DND-41 (cell line): Measurements from ENCODE around the gene ZDHHC13.
"Not testable (repeated sequence)": the region's sequence is repeated elsewhere in the genome, so short reads cannot be mapped to it uniquely, and the experiment has no call there.

Experiments used
- ATAC-seq: fragments of 200-7000 bp; cut with Tn5 transposase; 3 replicates; pipeline ENCODE4 v1.9.1; 2021; ENCODE audit warnings: low read depth; ENCODE audit not compliant: insufficient read depth
- DNase-seq: peaks from one replicate; pipeline ENCODE4 v3.0.0-alpha.2; 2020
- H2AFZ ChIP-seq: 2 replicates; pipeline ENCODE4 v1.6.0; 2012; ENCODE audit warnings: low read depth, low read length
- H3K27ac ChIP-seq: 2 replicates; pipeline ENCODE4 v1.5.1; 2012; ENCODE audit warnings: low read length, inconsistent platforms
- H3K27me3 ChIP-seq: fragments of 200-600 bp; sonication (generic); 2 replicates; pipeline ENCODE4 v1.6.0; 2012; ENCODE audit warnings: low read length, mild to moderate bottlenecking, inconsistent platforms; ENCODE audit not compliant: insufficient read depth, poor library complexity
- H3K36me3 ChIP-seq: 2 replicates; pipeline ENCODE4 v1.5.1; 2012; ENCODE audit warnings: low read length, inconsistent platforms; ENCODE audit not compliant: insufficient read depth
- H3K4me1 ChIP-seq: 2 replicates; pipeline ENCODE4 v1.5.1; 2012; ENCODE audit warnings: mild to moderate bottlenecking, low read length; ENCODE audit not compliant: insufficient read depth
- H3K4me2 ChIP-seq: 2 replicates; pipeline ENCODE4 v1.6.0; 2012; ENCODE audit warnings: mild to moderate bottlenecking, moderate library complexity, low read length, inconsistent platforms; ENCODE audit not compliant: insufficient read depth
- H3K4me3 ChIP-seq, 2 experiments: fragments of 200-600 bp in 1 of 2; shearing (Covaris generic) in 1 of 2; 2 replicates each; pipeline ENCODE4 v1.5.1; 2012 to 2016; ENCODE audit warnings: inconsistent platforms in 2 of 2, low read length in 2 of 2, mild to moderate bottlenecking in 2 of 2, low read depth in 1 of 2, moderate library complexity in 1 of 2
- H3K79me2 ChIP-seq: 2 replicates; pipeline ENCODE4 v1.6.0; 2012; ENCODE audit warnings: low read length, inconsistent platforms; ENCODE audit not compliant: insufficient read depth
- H3K9ac ChIP-seq: 2 replicates; pipeline ENCODE4 v1.6.0; 2012; ENCODE audit warnings: low read depth, mild to moderate bottlenecking, inconsistent platforms, low read length, moderate library complexity
- H3K9me3 ChIP-seq: 2 replicates; pipeline ENCODE4 v1.5.1; 2012; ENCODE audit warnings: low read length, moderate library complexity, mild to moderate bottlenecking, inconsistent platforms; ENCODE audit not compliant: insufficient read depth, severe bottlenecking
- H4K20me1 ChIP-seq: 2 replicates; pipeline ENCODE4 v1.6.0; 2012; ENCODE audit warnings: low read length; ENCODE audit not compliant: insufficient read depth
- EZH2 ChIP-seq: IDR thresholded peaks from 3 replicates; pipeline ENCODE4 v1.6.1; 2012; ENCODE audit warnings: borderline replicate concordance, low read depth, mild to moderate bottlenecking, moderate library complexity, low read length, inconsistent platforms; ENCODE audit not compliant: severe bottlenecking
- TF ChIP-seq, protein P1 (sequence below): IDR thresholded peaks from 2 replicates; pipeline ENCODE4 v1.5.1; 2012; ENCODE audit warnings: borderline replicate concordance, low read length, moderate library complexity, mild to moderate bottlenecking; ENCODE audit not compliant: poor library complexity, severe bottlenecking; ENCODE audit errors: extremely low read depth

The ZDHHC13 gene

DNA sequence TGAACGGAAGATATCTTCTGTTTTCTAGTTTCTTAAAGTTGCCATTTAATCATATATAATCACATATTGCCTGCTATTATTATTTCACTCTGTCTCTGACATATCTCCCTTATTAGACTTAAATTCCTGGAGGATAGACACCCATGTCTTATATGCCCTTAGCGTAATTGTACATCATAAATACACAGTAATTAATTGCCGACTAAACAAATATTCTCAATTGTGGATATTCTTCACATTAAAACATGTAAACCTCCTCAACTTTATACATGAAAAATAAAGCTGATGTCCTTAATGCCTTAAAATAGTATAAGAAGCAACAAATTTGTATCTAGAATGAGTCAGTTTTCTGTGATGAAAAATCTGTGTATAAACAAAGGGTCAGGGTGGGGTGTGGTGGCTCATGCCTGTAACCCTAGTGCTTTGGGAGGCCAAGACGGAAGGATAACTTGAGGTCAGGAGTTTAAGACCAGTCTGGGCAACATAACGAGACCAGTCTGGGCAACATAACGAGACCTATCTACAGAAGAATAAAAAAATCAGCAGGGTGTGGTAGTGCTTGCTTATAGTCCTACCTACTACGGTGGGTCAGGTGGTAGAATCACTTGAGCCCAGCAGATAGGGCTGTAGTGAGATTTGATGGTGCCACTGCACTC lies 6.1 kb downstream of the ZDHHC13 start:
- Histone ChIP-seq H4K20me1 (no peaks in the 10 kb centered on the region; the same call in 1 of the 2 replicates), H3K27ac (no peak overlapping the region), H3K27me3 (no peaks in the 10 kb centered on the region), H3K9ac (no peak overlapping the region), H3K79me2 (peaks cover 52% of the 10 kb centered on the region), H3K36me3 (peaks cover 22% of the 10 kb centered on the region), H3K4me1 (peaks cover 23% of the 10 kb centered on the region), H2AFZ (no peak overlapping the region), H3K4me3 (no peak overlapping the region), H3K9me3 (no peaks in the 10 kb centered on the region), H3K4me2 (no peak overlapping the region)
- TF ChIP-seq, protein P1, sequence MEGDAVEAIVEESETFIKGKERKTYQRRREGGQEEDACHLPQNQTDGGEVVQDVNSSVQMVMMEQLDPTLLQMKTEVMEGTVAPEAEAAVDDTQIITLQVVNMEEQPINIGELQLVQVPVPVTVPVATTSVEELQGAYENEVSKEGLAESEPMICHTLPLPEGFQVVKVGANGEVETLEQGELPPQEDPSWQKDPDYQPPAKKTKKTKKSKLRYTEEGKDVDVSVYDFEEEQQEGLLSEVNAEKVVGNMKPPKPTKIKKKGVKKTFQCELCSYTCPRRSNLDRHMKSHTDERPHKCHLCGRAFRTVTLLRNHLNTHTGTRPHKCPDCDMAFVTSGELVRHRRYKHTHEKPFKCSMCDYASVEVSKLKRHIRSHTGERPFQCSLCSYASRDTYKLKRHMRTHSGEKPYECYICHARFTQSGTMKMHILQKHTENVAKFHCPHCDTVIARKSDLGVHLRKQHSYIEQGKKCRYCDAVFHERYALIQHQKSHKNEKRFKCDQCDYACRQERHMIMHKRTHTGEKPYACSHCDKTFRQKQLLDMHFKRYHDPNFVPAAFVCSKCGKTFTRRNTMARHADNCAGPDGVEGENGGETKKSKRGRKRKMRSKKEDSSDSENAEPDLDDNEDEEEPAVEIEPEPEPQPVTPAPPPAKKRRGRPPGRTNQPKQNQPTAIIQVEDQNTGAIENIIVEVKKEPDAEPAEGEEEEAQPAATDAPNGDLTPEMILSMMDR: no peak
- no peak for TF ChIP-seq EZH2
- no peak for DNase-seq
- ATAC-seq: no peak

DNA sequence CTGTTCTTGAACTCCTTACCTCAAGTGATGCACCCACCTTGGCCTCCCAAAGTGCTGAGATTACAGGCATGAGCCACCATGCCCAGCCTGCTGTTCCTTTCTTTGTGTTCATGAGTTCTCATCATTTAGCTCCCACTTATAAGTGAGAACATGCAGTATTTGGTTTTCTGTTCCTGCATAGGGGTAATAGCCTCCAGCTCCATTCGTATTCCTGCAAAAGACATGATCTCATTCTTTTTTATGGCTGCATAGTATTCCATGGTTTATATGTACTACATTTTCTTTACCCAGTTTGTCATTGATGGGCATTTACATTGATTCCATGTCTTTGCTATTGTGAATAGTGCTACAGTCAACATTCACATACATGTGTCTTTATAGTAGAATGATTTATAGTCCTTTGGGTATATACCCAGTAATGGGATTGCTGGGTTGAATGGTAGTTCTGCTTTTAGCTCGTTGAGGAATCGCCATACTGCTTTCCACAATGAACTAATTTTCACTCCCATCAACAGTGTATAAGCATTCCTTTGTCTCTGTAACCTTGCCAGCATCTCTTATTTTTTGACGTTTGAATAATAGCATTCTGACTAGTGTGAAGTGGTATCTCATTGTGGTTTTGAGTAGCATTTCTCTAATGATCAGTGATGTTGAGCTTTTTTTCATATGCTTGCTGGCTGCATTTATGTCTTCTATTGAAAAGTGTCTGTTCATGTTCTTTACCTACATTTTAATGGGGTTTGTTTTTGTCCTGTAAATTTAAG lies 9.8 kb downstream of the ZDHHC13 start:
- H2AFZ ChIP-seq, H3K9ac ChIP-seq, H3K27me3 ChIP-seq, H4K20me1 ChIP-seq, DNase-seq, H3K27ac ChIP-seq, H3K4me2 ChIP-seq, ATAC-seq, H3K9me3 ChIP-seq, H3K4me1 ChIP-seq, H3K4me3 ChIP-seq: not testable (repeated sequence)
- Histone ChIP-seq H3K79me2 (peaks cover 35% of the 10 kb centered on the region), H3K36me3 (peaks cover 15% of the 10 kb centered on the region)

DNA sequence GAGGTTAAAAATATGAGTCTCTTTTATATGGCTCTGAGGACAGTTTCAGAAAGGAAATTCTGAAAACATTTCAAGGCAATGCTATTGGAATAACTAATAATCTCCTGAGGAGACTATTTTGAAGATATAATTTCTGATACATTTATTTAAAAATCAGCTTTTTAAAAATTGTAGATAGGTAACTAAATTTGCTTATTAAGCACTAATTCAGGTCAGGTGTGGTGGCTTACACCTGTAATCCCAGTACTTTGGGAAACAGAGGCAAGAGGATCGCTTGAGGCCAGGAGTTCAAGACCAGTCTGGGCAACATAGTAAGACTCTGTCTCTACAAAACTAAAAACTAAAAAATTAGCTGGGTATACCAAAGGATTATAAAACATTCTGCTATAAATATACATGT lies 17.0 kb downstream of the ZDHHC13 start:
- TF ChIP-seq, protein P1: no peak
- no peak for TF ChIP-seq EZH2
- no peak for DNase-seq
- Histone ChIP-seq H3K27ac (no peak overlapping the region), H3K9ac (no peak overlapping the region), H3K4me3 (no peak overlapping the region), H3K36me3 (peaks cover 22% of the 10 kb centered on the region), H3K27me3 (no peaks in the 10 kb centered on the region), H3K4me1 (no peaks in the 10 kb centered on the region), H3K79me2 (peaks cover 13% of the 10 kb centered on the region), H4K20me1 (no peaks in the 10 kb centered on the region), H2AFZ (no peak overlapping the region), H3K4me2 (no peak overlapping the region), H3K9me3 (peaks cover 18% of the 10 kb centered on the region)
- ATAC-seq: no peak

DNA sequence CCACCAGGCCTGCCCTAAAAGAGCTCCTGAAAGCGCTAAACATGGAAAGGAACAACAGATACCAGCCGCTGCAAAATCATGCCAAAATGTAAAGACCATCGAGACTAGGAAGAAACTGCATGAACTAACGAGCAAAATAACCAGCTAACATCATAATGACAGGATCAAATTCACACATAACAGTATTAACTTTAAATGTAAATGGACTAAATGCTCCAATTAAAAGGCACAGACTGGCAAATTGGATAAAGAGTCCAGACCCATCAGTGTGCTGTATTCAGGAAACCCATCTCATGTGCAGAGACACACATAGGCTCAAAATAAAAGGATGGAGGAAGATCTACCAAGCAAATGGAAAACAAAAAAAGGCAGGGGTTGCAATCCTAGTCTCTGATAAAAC lies 19.9 kb downstream of the ZDHHC13 start:
- not testable (repeated sequence) for ATAC-seq, H3K9ac ChIP-seq, H4K20me1 ChIP-seq, DNase-seq, H3K79me2 ChIP-seq, H2AFZ ChIP-seq, H3K27me3 ChIP-seq, H3K27ac ChIP-seq, H3K4me3 ChIP-seq, H3K4me1 ChIP-seq, H3K4me2 ChIP-seq
- peaks cover 18% of the 10 kb centered on the region for H3K9me3 ChIP-seq
- peaks cover 20% of the 10 kb centered on the region for H3K36me3 ChIP-seq
